Gastrocnemius medialis (tissue), 4 donors: ENCODE results near the gene DAPK1. TPM values are rescaled to one million over a fixed set of nuclear protein-coding genes. Genes with fewer than 3 reads are reported as not detected.
"Not testable (repeated sequence)": the region's sequence is repeated elsewhere in the genome, so short reads cannot be mapped to it uniquely, and the experiment has no call there.

Source experiments
- ATAC-seq, 2 donors: fragments of 150-250 bp; one replicate each; pipeline ENCODE4 v1.9.1; 2016
- DNase-seq, 2 donors: peaks; one replicate each; pipeline ENCODE4 v3.0.0-alpha.2; 2019
- H3K27ac ChIP-seq, 4 donors: fragments of 200-600 bp; sonication (generic); 1 replicate in 1 of 4; 2 replicates in 3 of 4; pipeline ENCODE4 v1.5.1; 2016 to 2018; ENCODE audit warnings: mild to moderate bottlenecking in 2 of 4, moderate library complexity in 1 of 4
- H3K27me3 ChIP-seq, 3 donors: fragments of 200-600 bp; sonication (generic) in 2 of 3; 1 replicate in 1 of 3; 2 replicates in 2 of 3; pipeline versions ENCODE4 v1.5.1 to v1.6.0; 2016 to 2019; ENCODE audit warnings: mild to moderate bottlenecking in 1 of 3, moderate library complexity in 1 of 3
- H3K36me3 ChIP-seq, 2 donors: fragments of 200-600 bp; sonication (generic) in 1 of 2; one replicate each; pipeline ENCODE4 v1.5.1; 2017 to 2018
- H3K4me1 ChIP-seq, 2 donors: fragments of 200-600 bp; sonication (generic) in 1 of 2; one replicate each; pipeline ENCODE4 v1.5.1; 2016 to 2017; ENCODE audit warnings: mild to moderate bottlenecking in 2 of 2
- H3K4me3 ChIP-seq, 4 donors: fragments of 200-600 bp; sonication (generic) in 3 of 4; 1 replicate in 1 of 4; 2 replicates in 3 of 4; pipeline ENCODE4 v1.5.1; 2016 to 2019; ENCODE audit warnings: mild to moderate bottlenecking in 2 of 4
- H3K9me3 ChIP-seq, 3 donors: fragments of 200-600 bp; sonication (generic) in 2 of 3; 1 replicate in 1 of 3; 2 replicates in 2 of 3; pipeline ENCODE4 v1.5.1; 2016 to 2019
- POLR2A ChIP-seq, 2 donors: fragments of 450-650 bp; IDR thresholded peaks; one replicate each; pipeline ENCODE4 v1.6.1; 2017; ENCODE audit warnings: antibody characterized with exemption in 2 of 2, mild to moderate bottlenecking in 2 of 2, moderate library complexity in 2 of 2
- in situ Hi-C, 4 donors: fragments of 200-750 bp; cut with MboI; loops; one replicate each; pipeline versions ENCODE4 v1.15.0 to v1.8.0; 2017; ENCODE audit warnings: low sequenced_read_pairs in 4 of 4
- intact Hi-C: fragments of 100-400 bp; cut with DNase I; formaldehyde crosslinking; loops from one replicate; pipeline ENCODE4 v1.15.1; 2023; ENCODE audit warnings: low total_unique reads
- total RNA-seq, 4 donors: library from RNA; depleted of rRNA; stranded (reverse); fragments of >200 nt; gene quantifications; one replicate each; pipeline versions ENCODE4 v1.1.0 to v1.2.3, GENCODE V29; 2016
- TF ChIP-seq, protein P1 (sequence below), 5 experiments: fragments of 450-650 bp in 3 of 5; fragments of 200-600 bp in 2 of 5; sonication (generic) in 2 of 5; IDR thresholded peaks in 4 of 5; conservative IDR thresholded peaks in 1 of 5; 1 replicate in 4 of 5; 2 replicates in 1 of 5; pipeline ENCODE4 v1.5.1; 2016 to 2019; ENCODE audit warnings: antibody characterized with exemption in 5 of 5, mild to moderate bottlenecking in 3 of 5, moderate library complexity in 3 of 5

DAPK1 gene
- total RNA-seq, 4 donors from 2014 or later: 1.2 to 4.3 (median 2.7) TPM

DNA sequence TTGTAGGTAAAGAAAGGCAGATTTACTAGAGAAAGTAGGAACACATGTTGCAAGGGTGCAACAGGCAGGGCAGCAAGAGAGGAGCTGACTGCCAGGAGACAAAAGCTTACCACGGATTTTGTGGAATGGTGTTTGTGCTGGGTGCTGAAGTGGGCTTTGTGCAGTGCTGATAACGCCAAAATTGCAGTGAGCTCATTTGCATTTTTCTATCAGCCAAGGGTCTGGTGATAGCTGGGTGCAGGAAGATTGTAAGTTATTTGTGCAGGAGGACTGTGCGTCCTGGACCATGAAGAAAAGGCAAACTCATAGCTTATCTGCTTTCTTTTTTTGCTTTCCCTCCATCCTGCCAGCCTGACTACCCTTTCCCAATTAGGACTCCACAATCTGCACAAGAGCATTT is 241.9 kb downstream of the DAPK1 start:
- Histone ChIP-seq H3K27me3 (peaks cover 0 to 5% (median 0%) of the 10 kb centered on the region in 3 donors), H3K4me1 (no peaks in the 10 kb centered on the region), H3K4me3 (no peak overlapping the region), H3K36me3 (no peaks in the 10 kb centered on the region), H3K27ac (no peak overlapping the region), H3K9me3 (no peaks in the 10 kb centered on the region)
- no peak for DNase-seq
- in situ Hi-C loops (no loop called here), intact Hi-C loops (no loop called here)
- no peak for ATAC-seq
- TF ChIP-seq POLR2A (IDR thresholded peaks at IDR 0.05): no peak
- TF ChIP-seq, protein P1, sequence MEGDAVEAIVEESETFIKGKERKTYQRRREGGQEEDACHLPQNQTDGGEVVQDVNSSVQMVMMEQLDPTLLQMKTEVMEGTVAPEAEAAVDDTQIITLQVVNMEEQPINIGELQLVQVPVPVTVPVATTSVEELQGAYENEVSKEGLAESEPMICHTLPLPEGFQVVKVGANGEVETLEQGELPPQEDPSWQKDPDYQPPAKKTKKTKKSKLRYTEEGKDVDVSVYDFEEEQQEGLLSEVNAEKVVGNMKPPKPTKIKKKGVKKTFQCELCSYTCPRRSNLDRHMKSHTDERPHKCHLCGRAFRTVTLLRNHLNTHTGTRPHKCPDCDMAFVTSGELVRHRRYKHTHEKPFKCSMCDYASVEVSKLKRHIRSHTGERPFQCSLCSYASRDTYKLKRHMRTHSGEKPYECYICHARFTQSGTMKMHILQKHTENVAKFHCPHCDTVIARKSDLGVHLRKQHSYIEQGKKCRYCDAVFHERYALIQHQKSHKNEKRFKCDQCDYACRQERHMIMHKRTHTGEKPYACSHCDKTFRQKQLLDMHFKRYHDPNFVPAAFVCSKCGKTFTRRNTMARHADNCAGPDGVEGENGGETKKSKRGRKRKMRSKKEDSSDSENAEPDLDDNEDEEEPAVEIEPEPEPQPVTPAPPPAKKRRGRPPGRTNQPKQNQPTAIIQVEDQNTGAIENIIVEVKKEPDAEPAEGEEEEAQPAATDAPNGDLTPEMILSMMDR (IDR thresholded peaks at IDR 0.05 in 4 of 5, conservative IDR thresholded peaks at IDR 0.05 in 1 of 5): no peak

DNA sequence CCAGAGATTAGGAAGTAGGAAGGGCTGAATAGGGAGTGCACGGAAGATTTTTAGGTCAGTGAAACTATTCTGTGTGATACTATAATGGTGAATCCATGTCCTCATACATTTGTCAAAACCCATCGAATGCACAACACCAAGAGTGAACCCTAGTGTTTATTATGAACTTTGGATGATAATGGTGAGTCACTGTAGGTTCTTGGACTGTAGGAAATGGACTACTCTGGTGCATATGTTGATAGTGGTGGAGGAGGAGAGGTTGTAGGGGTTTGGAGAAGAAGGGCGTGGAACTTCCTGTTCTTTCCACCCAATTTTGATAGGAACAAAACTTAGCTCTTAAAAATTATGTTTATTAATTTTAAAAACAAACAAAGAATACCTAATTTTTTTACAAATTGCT is 242.5 kb downstream of the DAPK1 start:
- ATAC-seq (no peak), DNase-seq (no peak)
- TF ChIP-seq, protein P1 (IDR thresholded peaks at IDR 0.05 in 4 of 5, conservative IDR thresholded peaks at IDR 0.05 in 1 of 5): no peak
- TF ChIP-seq POLR2A (IDR thresholded peaks at IDR 0.05): no peak
- intact Hi-C loops (no loop called here), in situ Hi-C loops (no loop called here)
- Histone ChIP-seq H3K4me3 (no peak overlapping the region), H3K27me3 (peaks cover 0 to 5% (median 0%) of the 10 kb centered on the region in 3 donors), H3K4me1 (no peaks in the 10 kb centered on the region), H3K9me3 (no peaks in the 10 kb centered on the region), H3K27ac (no peak overlapping the region), H3K36me3 (no peaks in the 10 kb centered on the region)

DNA sequence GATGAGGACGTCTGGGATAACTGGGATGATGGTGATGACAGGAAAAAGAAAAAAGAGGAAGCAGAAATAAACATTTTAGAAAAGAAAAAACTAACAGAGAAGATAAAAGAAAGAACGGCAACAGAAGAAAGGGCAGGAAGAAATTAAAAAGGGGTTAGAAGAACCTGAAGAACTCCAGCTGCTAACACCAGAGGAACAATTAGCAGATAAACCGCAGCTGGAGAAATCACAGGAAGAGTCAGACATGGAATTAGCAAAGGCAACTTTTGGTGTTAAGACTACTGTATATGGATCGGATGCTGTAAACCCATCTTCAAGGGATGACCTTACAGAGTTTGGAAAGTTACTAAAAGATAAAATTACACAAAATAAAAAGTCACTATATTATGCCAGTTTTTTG is 243.7 kb downstream of the DAPK1 start:
- Histone ChIP-seq H3K4me1 (no peaks in the 10 kb centered on the region), H3K27me3 (peaks cover 0 to 5% (median 0%) of the 10 kb centered on the region in 3 donors), H3K9me3 (no peaks in the 10 kb centered on the region), H3K27ac (no peak overlapping the region), H3K4me3 (no peak overlapping the region), H3K36me3 (no peaks in the 10 kb centered on the region)
- in situ Hi-C loops: no loop called here
- no peak for ATAC-seq
- no peak for DNase-seq
- TF ChIP-seq POLR2A (IDR thresholded peaks at IDR 0.05): no peak
- TF ChIP-seq, protein P1 (IDR thresholded peaks at IDR 0.05 in 4 of 5, conservative IDR thresholded peaks at IDR 0.05 in 1 of 5): no peak
- intact Hi-C loops: no loop called here

DNA sequence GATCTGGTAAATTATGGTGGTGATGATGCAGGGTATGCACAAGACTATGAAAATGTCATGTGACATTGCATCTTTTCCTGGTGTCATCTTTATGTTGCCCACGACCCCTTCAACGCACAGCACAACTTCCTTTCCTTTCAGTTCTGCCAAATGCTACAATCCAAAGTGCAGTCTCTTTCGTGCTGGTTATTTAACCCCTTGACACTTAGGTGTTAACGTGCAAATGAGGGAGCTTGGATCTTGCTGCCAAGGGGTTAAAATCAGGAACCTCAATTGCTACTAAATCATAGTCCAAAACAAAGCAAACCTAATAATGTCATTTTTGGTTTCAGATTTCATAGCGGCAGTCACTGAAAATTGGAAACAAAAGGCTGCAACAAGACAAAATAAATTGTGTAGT is 244.2 kb downstream of the DAPK1 start:
- DNase-seq (no peak), ATAC-seq (no peak)
- H3K4me1 ChIP-seq: no peaks in the 10 kb centered on the region
- H3K36me3 ChIP-seq: no peaks in the 10 kb centered on the region
- no peak for TF ChIP-seq POLR2A (IDR thresholded peaks at IDR 0.05)
- TF ChIP-seq, protein P1 (IDR thresholded peaks at IDR 0.05 in 4 of 5, conservative IDR thresholded peaks at IDR 0.05 in 1 of 5): no peak
- no peak overlapping the region for H3K27ac ChIP-seq
- H3K9me3 ChIP-seq: no peaks in the 10 kb centered on the region
- no peak overlapping the region for H3K4me3 ChIP-seq
- in situ Hi-C loops (no loop called here), intact Hi-C loops (no loop called here)
- peaks cover 0 to 5% (median 0%) of the 10 kb centered on the region in 3 donors for H3K27me3 ChIP-seq

DNA sequence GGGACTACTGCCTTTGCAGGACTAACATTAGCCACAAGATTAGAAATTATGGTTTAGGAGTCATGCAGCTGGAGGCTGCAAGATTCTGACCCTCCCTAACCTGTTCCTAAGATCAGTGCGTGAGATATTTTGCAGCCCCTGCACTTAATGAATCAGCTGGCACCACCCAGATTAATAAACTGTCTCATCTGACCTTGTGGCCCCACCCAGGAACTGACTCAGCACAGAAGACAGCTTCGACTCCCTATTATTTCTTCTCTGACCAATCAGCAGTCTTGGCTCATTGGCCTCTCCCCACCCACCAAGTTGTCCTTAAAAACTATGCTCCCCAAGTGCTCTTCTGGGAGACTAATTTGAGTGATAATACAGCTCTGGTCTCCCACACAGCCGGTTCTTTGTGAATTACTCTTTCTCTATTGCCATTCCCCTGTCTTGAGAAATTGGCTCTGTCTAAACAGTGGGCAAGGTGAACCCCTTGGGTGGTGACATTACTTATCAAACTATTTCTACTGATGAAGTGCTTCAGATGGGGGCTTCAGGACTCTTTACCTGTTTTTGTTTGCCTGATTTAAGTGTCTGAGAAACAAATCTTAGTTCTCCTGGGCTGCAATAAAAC is 245.3 kb downstream of the DAPK1 start:
- Histone ChIP-seq H3K27me3 (peaks cover 0 to 5% (median 0%) of the 10 kb centered on the region in 3 donors), H3K4me3 (no peak overlapping the region), H3K4me1 (no peaks in the 10 kb centered on the region), H3K27ac (no peak overlapping the region), H3K9me3 (no peaks in the 10 kb centered on the region), H3K36me3 (no peaks in the 10 kb centered on the region)
- in situ Hi-C loops (no loop called here), intact Hi-C loops (no loop called here)
- no peak for ATAC-seq
- DNase-seq: no peak
- TF ChIP-seq, protein P1 (IDR thresholded peaks at IDR 0.05 in 4 of 5, conservative IDR thresholded peaks at IDR 0.05 in 1 of 5): no peak
- no peak for TF ChIP-seq POLR2A (IDR thresholded peaks at IDR 0.05)

DNA sequence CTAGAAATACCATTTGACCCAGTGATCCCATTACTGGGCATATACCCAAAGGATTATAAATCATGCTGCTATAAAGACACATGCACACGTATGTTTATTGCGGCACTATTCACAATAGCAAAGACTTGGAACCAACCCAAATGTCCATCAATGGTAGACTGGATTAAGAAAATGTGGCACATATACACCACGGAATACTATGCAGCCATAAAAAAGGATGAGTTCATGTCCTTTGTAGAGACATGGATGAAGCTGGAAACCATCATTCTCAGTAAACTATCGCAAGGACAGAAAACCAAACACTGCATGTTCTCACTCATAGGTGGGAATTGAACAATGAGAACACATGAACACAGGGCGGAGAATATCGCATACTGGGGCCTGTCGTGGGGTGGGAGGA is 246.6 kb downstream of the DAPK1 start:
- H3K9me3 ChIP-seq, H3K4me1 ChIP-seq, H3K27me3 ChIP-seq, ATAC-seq, H3K27ac ChIP-seq, DNase-seq, H3K36me3 ChIP-seq, intact Hi-C loops, in situ Hi-C loops, H3K4me3 ChIP-seq: not testable (repeated sequence)
